Anterior cingulate cortex (tissue), 58 donors: ENCODE data around the gene HTT.
"Not testable (repeated sequence)": the region's sequence is repeated elsewhere in the genome, so short reads cannot be mapped to it uniquely, and the experiment has no call there.

ENCODE experiments used
- DNase-seq, 58 donors: peaks; one replicate each; lab custom pipeline; 2025; lab: John Stamatoyannopoulos, UW

Gene HTT

GRCh38 chr4:3044870-3045819 is 29.3 kb upstream of the HTT start:
- DNase-seq: peak in 2 of 58 donors; percentile 23 to 25

GRCh38 chr4:3046162-3046561 is 28.3 kb upstream of the HTT start:
- no peak for DNase-seq

DNA sequence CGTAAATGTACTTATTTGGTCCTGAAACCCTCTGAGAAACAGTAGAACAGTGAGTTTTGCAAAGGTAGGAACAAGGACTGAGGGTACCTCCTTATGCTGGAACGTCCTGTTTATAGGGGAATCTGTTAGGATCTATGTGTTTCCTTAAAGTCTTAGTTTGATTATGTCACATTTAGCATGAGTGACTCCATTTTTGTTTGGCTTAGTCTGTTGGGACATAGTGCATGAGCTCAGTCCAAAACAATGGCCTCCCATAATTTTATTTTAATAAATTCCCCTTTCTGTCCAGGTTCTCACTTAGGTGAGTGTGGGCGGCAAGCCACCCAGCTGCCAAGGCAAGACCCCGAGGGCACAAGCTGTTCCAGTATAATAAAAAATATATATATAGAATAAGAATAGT is 27.9 kb upstream of the HTT start:
- no peak for DNase-seq

DNA sequence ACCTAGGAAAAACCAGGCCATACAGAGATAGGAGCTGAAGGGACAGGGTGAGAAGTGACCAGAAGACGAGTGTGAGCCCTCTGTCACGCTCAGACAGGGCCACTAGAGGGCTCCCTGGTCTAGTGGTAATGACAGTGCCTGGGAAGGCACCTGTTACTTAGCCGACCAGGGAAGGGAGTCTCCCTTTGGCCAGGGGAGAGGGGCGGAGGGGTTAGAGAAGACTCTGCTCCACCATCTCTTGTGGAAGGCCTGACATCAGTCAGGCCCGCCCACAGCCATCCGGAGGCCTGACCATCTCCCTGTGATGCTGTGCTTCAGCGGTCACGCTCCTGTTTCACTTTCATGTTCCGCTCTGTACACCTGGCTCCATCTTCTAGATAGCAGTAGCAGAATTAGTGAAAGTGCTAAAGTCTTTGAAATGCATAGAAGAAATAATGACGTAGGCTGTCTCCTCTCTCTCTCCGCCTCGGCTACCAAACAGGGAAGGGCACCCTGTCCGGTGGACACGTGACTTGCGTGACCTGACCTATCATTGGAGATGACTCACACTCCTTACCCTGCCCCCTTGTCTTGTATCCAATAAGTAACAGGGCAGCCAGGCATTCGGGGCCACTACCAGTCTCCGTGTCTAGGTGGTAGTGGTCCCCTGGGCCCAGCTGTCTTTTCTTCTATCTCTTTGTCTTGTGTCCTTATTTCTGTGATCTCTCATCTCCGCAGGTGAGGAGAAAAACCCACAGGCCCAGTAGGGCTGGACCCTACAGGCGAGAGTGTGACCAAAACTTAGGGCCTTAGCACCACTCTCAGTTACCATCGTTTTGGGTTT is 26.8 kb upstream of the HTT start:
- peak in 37 of 58 donors; percentile 4 to 72 (median 30) for DNase-seq

DNA sequence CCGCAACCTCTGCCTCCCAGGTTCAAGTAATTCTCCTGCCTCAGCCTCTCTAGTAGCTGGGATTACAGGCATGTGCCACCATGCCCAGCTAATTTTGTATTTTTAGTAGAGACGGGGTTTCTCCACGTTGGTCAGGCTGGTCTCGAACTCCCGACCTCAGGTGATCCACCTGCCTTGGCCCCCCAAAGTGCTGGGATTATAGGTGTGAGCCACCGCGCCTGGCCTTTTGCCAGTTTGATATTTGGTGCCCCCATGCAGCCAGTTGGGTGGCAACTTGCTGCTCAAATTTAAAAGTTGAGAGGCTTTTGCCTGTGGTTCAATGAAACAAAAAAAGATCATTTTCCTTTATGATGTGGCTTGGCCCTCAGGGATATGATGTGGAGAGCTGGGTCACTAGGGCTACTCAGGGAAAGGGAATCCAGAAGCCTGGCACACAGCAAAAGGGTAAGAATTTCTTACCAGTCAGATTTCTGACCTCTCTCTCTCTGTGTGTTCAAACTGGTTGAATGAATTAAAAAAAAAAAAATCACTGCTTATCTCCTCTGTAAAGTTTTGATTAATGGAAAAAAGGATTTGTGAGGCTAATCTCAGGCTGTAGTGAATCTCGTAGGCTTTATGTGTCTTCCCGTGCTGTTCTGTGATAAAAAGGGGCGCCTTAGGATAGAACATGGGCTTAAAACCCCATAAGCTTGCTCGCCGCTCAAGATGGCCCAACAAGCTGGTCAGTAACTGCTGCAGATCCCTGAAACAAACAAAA is 23.2 kb upstream of the HTT start:
- DNase-seq: not testable (repeated sequence)

DNA sequence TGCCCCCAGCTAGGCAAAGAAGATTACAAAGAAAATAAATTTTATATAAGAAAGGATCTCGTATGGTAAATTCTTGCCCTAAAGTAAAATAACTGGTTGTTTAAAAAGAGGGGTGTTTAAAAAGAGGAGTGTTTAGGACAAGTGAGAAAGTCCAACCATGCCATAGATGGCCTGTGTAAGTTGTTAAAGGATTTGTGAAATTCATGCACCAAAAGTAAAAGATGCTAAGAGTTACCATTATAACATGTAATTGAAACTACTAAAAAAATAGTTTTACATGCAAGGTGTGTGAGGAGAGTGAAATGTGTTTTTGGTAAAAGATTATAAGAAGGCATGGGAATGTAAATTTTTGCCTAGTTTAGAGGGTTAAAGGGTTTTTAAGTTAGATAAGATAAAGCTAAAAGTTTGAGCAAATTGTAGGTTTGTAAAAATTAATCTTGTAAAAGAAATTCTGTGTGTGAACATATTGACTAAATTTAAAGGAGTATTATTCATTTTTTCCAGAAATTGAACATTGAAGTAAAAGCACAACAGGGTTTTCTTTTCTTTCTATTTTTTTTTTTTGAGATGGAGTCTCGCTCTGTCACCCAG is 20.2 kb upstream of the HTT start:
- DNase-seq: no peak

DNA sequence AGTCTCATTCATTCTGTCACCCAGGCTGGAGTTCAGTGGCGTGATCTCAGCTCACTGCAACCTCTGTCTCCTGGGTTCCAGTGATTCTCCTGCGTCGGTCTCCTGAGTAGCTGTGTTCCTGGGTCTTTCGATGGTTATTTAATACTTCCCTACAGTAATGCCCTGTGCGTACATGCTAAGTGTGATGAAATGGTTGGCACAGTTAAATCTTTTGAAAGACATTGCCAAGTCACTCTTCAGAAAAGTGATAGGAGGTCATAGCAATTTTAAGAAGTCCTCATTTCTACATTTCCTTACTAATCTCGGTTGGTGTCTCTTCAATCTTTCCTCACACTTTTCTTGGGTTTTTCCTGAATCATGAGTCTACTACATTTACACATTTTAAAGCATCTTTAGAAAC is 14.5 kb upstream of the HTT start:
- DNase-seq: no peak

DNA sequence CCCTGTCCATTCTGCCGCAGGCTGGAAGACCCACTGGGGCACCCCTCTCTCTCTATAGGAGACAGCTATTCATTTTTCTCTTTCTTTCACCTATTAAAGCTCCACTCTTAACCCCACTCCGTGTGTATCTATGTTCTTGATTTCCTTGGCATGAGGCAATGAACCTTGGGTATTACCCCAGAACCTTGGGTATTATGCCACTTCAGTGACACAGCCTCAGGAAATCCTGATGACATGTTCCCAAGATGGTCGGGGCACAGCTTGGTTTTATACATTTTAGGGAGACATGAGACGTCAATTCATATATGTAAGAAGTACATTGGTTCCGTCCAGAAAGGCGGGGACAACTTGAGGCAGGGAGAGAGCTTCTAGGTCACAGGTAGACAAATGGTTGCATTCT is 13.5 kb upstream of the HTT start:
- no peak for DNase-seq

GRCh38 chr4:3062471-3062870 is 12.0 kb upstream of the HTT start:
- no peak for DNase-seq

GRCh38 chr4:3065551-3065950 is 8.9 kb upstream of the HTT start:
- no peak for DNase-seq

DNA sequence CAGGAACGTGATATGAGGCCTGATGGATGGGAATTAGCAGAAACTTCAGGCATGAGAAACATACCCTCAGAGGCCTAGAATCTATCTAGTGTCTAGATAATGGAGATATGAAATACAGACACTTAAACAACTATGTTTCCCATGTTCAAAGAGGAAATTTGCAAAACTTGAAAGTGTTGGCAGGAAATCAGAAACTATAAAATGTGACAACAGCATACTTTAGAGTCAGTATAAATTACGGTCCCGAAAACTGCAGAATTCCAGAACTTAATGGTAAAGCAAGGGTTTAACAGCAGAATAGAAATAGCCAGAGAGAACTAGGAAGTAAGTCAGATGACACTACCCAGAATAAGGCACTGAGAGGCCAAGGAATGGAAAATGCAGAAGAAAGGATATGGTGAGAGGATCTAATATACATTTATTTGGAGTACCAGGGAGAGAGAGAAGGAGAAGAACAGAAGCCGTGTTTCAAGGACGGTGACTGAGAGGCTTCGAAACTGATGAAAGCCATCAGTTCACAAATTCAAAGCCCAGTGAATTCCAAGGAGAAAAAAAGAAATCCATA is 7.6 kb upstream of the HTT start:
- DNase-seq: no peak

DNA sequence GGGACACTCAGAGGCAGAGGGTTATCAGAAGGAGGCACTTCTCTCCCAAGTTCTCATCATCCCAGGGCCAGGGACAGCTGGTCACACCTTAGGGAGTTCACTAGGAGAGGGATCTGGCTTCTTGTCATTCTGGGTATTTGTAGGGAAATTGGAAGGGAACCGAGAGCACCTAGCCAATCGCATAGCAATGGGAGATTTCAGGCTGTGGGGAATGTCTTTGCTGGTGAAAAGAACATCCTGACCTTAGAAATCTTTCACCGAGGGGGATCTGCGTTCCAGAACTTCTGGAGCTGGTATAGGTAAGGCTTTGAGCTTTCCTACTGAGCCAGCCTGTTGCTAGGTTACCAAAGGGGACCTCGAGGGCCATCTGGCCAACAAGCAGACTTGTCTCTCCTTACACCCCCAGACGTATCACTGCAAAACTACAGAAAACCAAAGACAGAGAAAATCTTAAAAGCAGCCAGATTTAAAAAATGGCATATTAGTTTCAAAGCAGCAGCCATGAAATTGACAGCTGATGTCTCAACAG is 6.9 kb upstream of the HTT start:
- DNase-seq: peak in 7 of 58 donors; percentile 5 to 54 (median 13)

DNA sequence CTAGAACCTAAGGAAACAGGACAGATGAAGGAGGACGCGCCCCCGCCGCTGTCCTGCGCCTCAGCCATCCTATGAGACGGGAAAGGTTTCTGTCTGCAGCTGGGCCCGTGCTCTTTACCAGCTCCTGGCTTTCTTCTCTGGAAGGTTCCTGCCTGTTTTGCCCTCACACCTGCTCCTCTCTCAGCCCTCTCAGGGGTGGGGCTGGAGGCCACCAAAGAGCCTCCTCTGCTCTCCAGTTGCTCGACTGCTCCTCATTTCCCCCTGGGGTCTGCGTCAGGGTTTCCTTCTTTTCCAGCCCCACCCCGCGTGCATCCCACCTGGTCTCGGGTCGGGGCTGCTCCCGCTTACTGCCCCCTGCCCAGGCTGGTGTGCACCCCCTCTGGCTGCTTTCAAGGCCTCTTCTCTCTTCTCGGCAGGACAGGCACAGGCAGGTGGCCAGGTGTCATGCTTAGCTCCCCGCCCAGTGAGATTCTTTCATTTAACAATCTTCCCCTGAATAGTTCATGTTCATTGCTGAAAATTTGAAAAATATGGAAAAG is 4.8 kb upstream of the HTT start:
- DNase-seq: no peak

DNA sequence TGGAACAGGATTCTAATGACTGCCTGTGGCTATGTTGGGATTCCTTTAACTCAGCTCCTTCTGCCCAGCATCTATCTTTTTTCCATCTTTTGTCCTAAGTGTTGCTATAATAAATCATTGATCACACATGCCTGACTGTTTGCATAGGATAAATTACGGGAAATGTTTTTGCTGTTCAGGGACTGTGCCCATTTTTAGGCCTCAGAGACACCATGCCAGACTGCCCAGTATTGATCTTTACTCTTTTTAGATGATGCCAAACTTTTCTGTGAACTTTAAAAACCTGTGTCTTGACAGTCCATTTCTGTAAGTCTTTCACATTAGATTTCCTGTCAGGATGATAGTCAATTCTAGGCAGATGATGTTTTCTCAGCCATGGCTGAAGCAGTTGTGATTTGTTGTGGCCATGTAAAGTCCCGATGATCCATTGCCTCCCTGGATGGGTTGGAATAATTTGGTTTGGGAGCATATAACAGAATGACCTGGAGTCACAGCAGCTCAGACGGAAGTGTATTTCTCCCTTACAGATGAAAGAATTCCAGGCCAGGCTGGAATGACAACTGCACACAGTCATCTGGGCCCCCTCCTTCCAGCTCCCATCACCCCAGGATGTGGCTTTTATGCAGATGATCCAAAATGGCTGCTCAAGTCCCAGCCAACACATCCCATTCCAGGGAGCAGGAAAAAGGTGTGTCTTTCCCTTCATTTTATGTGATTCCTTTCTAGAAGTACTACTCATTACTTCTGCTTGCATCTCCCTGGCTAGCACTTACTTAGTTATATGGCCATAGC is 3.6 kb upstream of the HTT start:
- no peak for DNase-seq

DNA sequence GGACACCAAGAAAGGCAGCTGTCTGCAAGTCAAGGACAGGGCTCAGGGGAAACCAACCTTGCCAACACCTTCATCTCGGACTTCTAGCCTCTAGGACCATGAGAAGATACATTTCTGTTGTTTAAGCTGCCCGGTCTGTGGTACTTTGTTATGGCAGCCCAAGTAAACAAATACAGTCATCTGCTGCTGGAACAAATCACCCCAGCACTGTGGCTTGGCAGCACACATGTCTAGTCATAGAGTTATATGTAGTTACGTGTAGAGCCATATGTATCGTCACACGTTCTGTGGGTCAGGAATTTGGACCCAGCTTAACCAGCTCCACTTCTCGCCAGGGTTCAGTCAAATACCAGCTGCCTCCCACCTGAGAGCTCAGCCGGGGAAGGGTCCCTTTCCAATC is 2.7 kb upstream of the HTT start:
- DNase-seq: no peak

DNA sequence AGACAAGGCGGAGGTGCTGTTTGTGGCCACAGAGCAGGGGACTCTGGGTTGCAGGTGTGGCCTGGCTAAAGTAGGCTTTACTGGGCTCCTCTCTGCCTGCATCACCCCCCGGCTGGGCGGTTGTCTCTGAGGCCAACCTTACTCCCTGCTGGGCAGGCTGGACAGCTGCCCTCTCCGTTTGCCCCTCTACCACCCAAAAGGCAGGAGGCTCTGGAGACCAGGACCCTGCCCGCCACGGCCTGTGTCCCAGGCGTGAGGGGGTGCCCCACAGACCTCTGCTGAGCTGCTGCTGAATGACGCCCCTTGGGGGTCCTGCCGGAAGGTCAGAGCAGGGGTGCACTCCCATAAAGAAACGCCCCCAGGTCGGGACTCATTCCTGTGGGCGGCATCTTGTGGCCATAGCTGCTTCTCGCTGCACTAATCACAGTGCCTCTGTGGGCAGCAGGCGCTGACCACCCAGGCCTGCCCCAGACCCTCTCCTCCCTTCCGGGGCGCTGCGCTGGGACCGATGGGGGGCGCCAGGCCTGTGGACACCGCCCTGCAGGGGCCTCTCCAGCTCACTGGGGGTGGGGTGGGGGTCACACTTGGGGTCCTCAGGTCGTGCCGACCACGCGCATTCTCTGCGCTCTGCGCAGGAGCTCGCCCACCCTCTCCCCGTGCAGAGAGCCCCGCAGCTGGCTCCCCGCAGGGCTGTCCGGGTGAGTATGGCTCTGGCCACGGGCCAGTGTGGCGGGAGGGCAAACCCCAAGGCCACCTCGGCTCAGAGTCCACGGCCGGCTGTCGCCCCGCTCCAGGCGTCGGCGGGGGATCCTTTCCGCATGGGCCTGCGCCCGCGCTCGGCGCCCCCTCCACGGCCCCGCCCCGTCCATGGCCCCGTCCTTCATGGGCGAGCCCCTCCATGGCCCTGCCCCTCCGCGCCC is 1.1 kb upstream of the HTT start:
- peak in 2 of 58 donors; percentile 28 to 44 for DNase-seq

GRCh38 chr4:3074846-3075651 is 568 bp downstream of the HTT start:
- DNase-seq: peak in 33 of 58 donors; percentile 9 to 58 (median 35)
